ENCODE data around the gene GFRA4.

GFRA4 gene

GRCh38 chr20:3658716-3659491 is 4.3 kb downstream of the GFRA4 start:
- ATAC-seq, result no peak
- TF ChIP-seq GLIS3 (CRISPR knock-in tag; IDR thresholded peaks at IDR 0.05), result no peak
- TF ChIP-seq OSR1 (CRISPR knock-in tag; IDR thresholded peaks at IDR 0.05), result no peak
- no peak for TF ChIP-seq ZNF565 (CRISPR knock-in tag; conservative IDR thresholded peaks at IDR 0.05; ENCODE audit: low read depth)
- TF ChIP-seq SNAI2 (CRISPR knock-in tag; IDR thresholded peaks at IDR 0.05), result no peak
- TF ChIP-seq TCF4 (CRISPR knock-in tag; IDR thresholded peaks at IDR 0.05; ENCODE audit: borderline replicate concordance), result no peak
- no peak for TF ChIP-seq RARB (CRISPR knock-in tag; IDR thresholded peaks at IDR 0.05)
- TF ChIP-seq ESRRG (CRISPR knock-in tag; IDR thresholded peaks at IDR 0.05), result no peak
- TF ChIP-seq ZNF70 (CRISPR knock-in tag; IDR thresholded peaks at IDR 0.05), result no peak
- TF ChIP-seq ARNTL (CRISPR knock-in tag; IDR thresholded peaks at IDR 0.05; ENCODE audit: borderline replicate concordance, low read depth), result no peak
- TF ChIP-seq POU6F1 (CRISPR knock-in tag; IDR thresholded peaks at IDR 0.05; ENCODE audit: borderline replicate concordance, low read depth), result no peak
- no peak for TF ChIP-seq PATZ1 (CRISPR knock-in tag; IDR thresholded peaks at IDR 0.05; ENCODE audit: borderline replicate concordance)
- TF ChIP-seq TOX (CRISPR knock-in tag; IDR thresholded peaks at IDR 0.05; ENCODE audit: borderline replicate concordance), result no peak
- TF ChIP-seq ZFP3 (CRISPR knock-in tag; IDR thresholded peaks at IDR 0.05), result no peak

- ATAC-seq, result no peak
- TF ChIP-seq SNAI2 (CRISPR knock-in tag; IDR thresholded peaks at IDR 0.05) (no peak), BACH2 (CRISPR knock-in tag; IDR thresholded peaks at IDR 0.05; ENCODE audit: borderline replicate concordance) (no peak), CSRNP3 (CRISPR knock-in tag; IDR thresholded peaks at IDR 0.05) (no peak), TOX (CRISPR knock-in tag; IDR thresholded peaks at IDR 0.05; ENCODE audit: borderline replicate concordance) (no peak), OSR1 (CRISPR knock-in tag; IDR thresholded peaks at IDR 0.05) (no peak), ZNF70 (CRISPR knock-in tag; IDR thresholded peaks at IDR 0.05) (no peak), ZC3H10 (CRISPR knock-in tag; IDR thresholded peaks at IDR 0.05) (no peak), GLIS3 (CRISPR knock-in tag; IDR thresholded peaks at IDR 0.05) (no peak), ZFP3 (CRISPR knock-in tag; IDR thresholded peaks at IDR 0.05) (no peak), PATZ1 (CRISPR knock-in tag; IDR thresholded peaks at IDR 0.05; ENCODE audit: borderline replicate concordance) (no peak), ZNF8 (CRISPR knock-in tag; IDR thresholded peaks at IDR 0.05) (no peak), TCF4 (CRISPR knock-in tag; IDR thresholded peaks at IDR 0.05; ENCODE audit: borderline replicate concordance) (no peak), TSHZ2 (CRISPR knock-in tag; IDR thresholded peaks at IDR 0.05) (no peak), PPARA (CRISPR knock-in tag; IDR thresholded peaks at IDR 0.05; ENCODE audit: borderline replicate concordance) (no peak), RARB (CRISPR knock-in tag; IDR thresholded peaks at IDR 0.05) (no peak), ISL1 (CRISPR knock-in tag; IDR thresholded peaks at IDR 0.05) (no peak), ESRRG (CRISPR knock-in tag; IDR thresholded peaks at IDR 0.05) (no peak), ZFP30 (CRISPR knock-in tag; IDR thresholded peaks at IDR 0.05) (no peak), POU6F1 (CRISPR knock-in tag; IDR thresholded peaks at IDR 0.05; ENCODE audit: borderline replicate concordance, low read depth) (no peak), ZNF565 (CRISPR knock-in tag; conservative IDR thresholded peaks at IDR 0.05; ENCODE audit: low read depth) (no peak)
Measured at GRCh38 chr20:3658019-3658715, 5.0 kb downstream of the GFRA4 start.
